GM12873 (cell line): Measurements from ENCODE around the gene SLPI.

Experiments
- CTCF ChIP-seq: IDR thresholded peaks from 2 replicates; pipeline ENCODE4 v1.5.1; 2012; ENCODE audit warnings: low read depth, mild to moderate bottlenecking, moderate library complexity, low read length, control low read depth; ENCODE audit not compliant: insufficient read depth; ENCODE audit errors: missing control alignments

The SLPI gene

GRCh38 chr20:45253261-45253660 is 1.1 kb downstream of the SLPI start:
- TF ChIP-seq CTCF, result no peak

GRCh38 chr20:45251884-45252560 is 2.3 kb downstream of the SLPI start:
- TF ChIP-seq CTCF, result no peak

- no peak for TF ChIP-seq CTCF
Measured at GRCh38 chr20:45248609-45249008, 5.8 kb downstream of the SLPI start.

- TF ChIP-seq CTCF, result no peak
Measured at GRCh38 chr20:45247865-45248264, 6.5 kb downstream of the SLPI start.

- TF ChIP-seq CTCF, result no peak
Measured at GRCh38 chr20:45246109-45246508, 8.3 kb downstream of the SLPI start.

GRCh38 chr20:45238139-45238538 is 16.2 kb downstream of the SLPI start:
- TF ChIP-seq CTCF, result no peak

GRCh38 chr20:45235995-45236394 is 18.4 kb downstream of the SLPI start:
- peak; percentile 77 for TF ChIP-seq CTCF

- no peak for TF ChIP-seq CTCF
Measured at GRCh38 chr20:45230631-45231030, 23.7 kb downstream of the SLPI start.
